Dermis microvascular lymphatic vessel endothelial cell (primary cell): ENCODE measurements around the gene OGDHL. TPM values are rescaled to one million over a fixed set of nuclear protein-coding genes. Genes with fewer than 3 reads are reported as not detected.
A peak's percentile ranks its signal among the peaks of the same experiment; 100 is the strongest.
"Not testable (repeated sequence)": the region's sequence is repeated elsewhere in the genome, so short reads cannot be mapped to it uniquely, and the experiment has no call there.

ENCODE experiments used
- DNase-seq, 2 donors: peaks; one replicate each; pipeline versions ENCODE4 v3.0.0 to v3.0.0-alpha.2; 2010; ENCODE audit warnings: low read depth in 2 of 2
- total RNA-seq: library from RNA; depleted of rRNA; stranded (reverse); fragments of >200 nt; gene quantifications from 2 replicates; pipeline ENCODE4 v1.2.1, GENCODE V29; 2014

OGDHL gene
- total RNA-seq, result 0.13 and 1.0 TPM in 2 replicates

GRCh38 chr10:49761789-49762565 is at the start of gene OGDHL:
TSS of gene OGDHL (minus strand) at chr10:49762323. CDS start at chr10:49758592, 3,731 bp downstream.
- peak; percentile 11 to 70 for DNase-seq

DNA sequence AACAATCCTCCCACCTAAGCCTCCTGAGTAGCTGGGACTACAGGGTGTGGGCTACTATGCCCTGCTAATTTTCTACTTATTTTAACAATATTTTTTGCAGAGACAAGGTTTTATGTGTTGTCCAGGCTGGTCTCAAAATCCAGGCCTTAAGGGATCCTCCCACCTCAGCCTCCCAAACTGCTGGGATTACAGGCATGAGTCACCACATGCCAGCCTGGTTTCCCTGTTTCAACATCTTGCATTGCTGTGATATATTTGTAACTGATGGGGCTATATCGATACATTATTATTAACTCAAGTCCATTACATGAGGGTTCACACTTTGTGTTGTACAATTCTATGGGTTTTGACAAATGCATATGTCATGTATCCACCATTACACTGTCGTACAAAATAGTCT is 41.9 kb upstream of the OGDHL start:
- no peak for DNase-seq

DNA sequence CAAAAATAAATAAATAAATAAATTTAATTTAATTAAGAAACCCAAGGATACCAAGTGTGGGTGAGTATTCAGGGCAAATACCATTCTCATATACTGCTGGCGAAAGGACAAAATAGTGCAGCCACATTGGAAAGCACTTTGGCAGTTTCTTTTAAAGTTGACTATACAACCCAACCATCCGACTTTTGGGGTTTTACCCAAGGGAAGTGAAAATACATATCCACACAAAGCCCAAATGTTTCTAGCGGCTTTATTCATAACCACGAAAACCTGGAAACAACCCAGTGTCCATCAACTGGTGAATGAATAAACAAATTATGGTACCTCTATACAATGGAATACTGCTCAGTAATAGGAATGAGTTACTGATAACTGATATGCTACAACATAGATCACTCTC is 36.2 kb upstream of the OGDHL start:
- DNase-seq, result no peak

- no peak for DNase-seq
Observed at GRCh38 chr10:49791100-49791499, 29.0 kb upstream of the OGDHL start.

DNA sequence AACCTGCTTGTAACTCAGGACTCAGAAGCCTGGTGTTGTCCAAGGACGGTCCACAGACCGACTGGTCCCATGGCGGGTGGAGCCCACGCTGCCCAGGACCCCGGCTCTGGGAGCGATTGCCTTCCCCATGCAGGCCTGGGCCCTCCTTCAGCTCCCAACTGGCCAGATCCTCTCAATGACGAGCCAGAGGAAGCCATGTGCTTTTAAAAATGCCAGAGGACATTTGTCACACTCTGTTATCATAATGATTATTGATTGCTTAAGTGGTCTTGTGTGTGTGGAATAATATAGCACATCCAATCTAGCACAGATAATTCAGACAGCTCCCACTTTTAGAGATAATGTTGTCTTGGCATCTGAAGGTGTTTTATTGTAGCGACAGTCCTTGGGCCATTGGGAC is 22.6 kb upstream of the OGDHL start:
- DNase-seq, result no peak

DNA sequence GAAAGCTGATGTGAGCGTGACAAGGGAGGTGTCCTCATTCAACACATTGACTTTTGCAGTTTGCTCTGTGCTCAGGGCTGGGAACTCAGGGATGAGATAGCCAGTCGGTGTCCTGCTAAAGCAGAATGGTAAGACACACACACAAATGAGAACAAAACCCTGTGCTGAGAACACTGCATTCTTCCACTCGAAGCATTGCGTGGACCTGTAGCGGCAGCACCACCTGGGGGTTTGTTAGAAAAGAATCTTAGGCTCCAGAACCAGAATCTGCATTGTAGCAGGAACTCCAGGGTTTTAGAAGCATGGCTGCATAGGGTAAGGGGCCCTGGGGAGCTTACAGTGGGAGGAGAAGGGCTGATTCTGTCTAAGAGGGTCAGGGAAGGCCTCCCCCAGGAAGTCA is 21.5 kb upstream of the OGDHL start:
- DNase-seq, result no peak

DNA sequence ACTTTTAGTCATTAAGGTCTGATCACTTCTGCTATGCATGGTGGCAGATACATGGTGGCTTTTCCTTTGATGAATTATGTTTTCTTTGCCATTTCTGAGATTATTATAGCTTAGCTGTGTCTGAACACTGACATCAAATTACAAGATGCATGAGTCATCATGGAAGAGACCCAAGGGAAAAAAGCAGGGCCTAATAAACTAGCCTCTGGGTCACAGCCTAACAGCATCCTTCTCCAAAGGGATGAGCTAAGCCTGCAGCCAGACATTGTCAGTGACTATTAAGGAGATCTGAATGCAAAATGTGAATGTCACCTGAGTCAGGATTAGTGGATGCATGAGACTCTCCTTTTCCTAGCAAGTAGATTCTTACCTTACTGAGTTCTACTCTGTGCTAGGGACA is 19.1 kb upstream of the OGDHL start:
- DNase-seq, result no peak

DNA sequence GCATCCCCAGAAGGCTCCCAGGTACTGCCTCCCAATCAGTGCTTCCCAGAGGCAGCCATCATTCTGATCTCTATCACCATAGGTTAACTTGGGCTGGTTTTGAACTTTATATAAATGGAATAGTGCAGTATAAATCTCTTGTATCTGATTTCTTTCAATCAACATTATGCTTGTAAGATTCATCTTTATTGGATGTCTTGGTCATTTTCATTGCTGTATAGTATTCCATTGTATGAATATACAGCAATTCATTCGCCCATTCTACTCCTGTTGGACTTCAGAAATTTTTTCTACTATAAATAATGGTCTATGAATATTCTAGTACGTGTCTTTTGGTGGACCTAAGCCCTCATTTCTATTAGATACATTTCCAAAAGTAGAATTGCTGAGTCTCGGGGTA is 16.1 kb upstream of the OGDHL start:
- DNase-seq, result no peak

GRCh38 chr10:49776851-49777250 is 14.7 kb upstream of the OGDHL start:
- no peak for DNase-seq

GRCh38 chr10:49775014-49775413 is 12.9 kb upstream of the OGDHL start:
- DNase-seq, result no peak

DNA sequence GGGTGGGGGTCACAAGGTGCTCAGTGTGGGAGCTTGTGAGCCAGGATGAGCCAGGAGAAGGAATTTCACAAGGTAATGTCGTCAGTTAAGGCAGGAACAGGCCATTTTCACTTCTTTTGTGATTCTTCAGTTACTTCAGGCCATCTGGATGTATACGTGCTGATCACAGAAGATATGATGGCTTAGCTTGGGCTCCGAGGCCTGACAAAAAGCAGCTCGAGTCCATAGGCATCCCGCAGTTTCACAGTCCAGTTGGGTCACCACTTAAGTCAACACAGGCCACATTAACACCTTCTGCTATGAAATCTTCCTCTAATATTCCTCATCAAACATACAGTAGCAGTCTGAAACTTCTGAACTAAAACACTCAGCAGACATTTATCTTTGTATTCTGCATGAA is 10.8 kb upstream of the OGDHL start:
- not testable (repeated sequence) for DNase-seq

- not testable (repeated sequence) for DNase-seq
Observed at GRCh38 chr10:49771046-49771445, 8.9 kb upstream of the OGDHL start.

- no peak for DNase-seq
Observed at GRCh38 chr10:49769692-49770091, 7.6 kb upstream of the OGDHL start.

- DNase-seq, result no peak
Observed at GRCh38 chr10:49768731-49769130, 6.6 kb upstream of the OGDHL start.

- DNase-seq, result no peak
Observed at GRCh38 chr10:49768329-49768728, 6.2 kb upstream of the OGDHL start.

DNA sequence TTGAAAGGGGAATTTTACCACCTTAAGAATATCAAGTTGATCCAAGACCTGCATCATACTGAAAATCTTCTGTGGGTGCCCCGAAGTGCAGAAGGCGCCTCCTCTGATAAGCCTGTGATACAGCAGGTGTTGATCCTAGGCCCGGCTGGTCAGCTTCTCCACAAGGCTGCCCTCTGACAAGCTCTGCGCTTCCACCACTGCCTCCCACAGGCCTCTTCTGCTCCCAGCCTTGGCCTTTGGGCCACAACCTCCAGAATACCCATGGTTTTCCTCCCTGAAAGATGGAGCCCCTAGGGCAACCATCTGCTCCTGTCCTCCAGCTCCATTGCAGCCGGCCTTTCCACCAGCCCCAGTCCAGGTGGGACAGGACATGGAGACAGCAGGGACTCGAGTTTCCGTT is 5.6 kb upstream of the OGDHL start:
- no peak for DNase-seq

DNA sequence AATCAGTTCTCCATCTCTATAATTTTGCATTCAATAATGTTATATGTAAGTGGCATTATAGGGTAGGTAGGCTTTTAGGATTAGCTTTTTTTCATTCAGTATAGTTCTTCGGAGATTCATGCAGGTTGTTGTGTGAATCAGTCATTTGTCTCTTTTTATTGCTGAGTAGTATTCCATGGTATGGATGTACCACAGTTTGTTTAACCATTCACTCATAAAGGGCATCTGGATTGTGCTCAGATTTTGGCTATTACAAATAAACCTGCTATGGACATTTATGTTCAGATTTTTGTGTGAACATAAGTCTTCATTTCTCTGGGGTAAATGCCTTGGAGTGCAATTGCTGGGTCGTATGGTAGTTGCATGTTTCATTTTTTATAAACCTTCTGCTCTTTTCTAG is 4.4 kb upstream of the OGDHL start:
- DNase-seq, result no peak

DNA sequence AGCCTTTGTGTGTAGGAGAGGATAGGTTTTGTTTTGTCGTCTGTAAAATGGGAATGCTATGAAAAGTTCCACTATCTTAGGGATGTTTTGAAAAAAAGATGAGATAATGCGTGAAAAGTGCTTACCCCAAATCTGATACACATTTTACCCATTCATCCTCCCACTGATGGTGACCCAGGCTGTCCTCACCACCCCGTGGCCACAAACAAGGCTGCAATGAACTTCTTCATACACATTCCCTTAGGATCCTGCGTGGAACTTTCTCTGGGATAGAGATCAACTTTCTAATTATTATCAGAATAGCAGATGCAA is 399 bp upstream of the OGDHL start:
- DNase-seq, result no peak

DNA sequence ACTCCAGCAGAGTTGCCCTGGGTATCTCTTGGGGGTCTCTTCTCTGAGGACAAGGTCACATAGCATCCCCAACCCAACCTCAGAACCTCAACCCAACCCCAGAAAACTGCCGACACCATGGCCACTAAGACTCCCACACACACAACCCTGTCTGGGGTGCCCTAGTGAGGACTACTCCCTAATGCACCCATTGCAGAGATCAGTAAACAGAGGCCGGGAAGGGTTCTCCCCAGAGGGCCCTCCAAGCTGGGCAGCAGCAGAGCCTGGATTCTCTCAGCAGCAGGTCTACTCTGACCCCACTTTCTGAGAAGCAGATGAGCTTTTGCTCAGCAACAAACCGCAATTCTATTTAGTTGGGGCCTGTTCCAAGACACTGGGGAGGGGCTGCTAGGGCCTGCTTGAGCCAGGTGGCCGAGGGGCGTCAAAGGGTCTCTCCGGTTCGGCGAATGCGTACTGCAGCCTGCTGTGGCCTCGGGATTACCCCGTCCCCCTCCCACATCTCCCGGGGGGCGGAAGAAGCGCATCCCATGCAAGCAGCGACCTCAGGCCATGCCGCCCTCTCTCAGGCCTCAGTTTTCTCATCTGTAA is 828 bp downstream of the OGDHL start:
- DNase-seq, result no peak

- DNase-seq, result no peak
Observed at GRCh38 chr10:49760789-49761188, 1.3 kb downstream of the OGDHL start.

GRCh38 chr10:49759787-49760551 is 2.2 kb downstream of the OGDHL start:
- no peak for DNase-seq

DNA sequence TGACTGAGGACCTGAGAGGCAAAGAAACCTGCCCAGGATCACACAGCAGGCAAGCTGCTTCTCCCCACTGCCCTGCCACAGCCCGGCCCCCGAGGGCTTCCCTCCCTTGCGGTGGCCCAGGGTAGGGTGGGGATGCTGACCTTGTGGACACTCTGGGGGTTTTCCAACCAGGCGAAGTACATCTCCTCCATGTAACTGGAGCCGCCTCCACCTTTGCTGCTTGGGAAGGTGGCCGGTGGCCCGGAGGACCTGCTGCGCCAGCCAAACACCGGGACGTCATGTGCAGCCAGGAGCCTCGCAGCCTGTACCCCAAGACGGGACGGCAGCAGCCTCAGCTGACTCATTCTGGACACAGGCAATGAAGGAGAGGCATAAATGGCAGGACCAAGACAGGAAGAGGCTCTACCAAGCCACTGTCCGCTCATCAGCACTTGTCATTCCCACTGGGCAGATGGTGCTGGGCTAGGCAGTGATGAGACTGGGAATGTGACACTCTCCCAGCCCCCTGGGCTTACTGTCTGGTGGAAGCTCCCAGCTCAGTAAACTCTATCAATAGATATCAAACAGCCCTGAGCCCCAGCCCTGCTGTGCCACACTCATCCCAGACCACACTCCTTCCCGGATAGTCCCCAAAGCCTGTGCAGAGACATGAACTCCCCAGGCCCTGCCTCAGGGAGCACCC is 3.7 kb downstream of the OGDHL start:
- DNase-seq, result no peak
